HEK293T (cell line): ENCODE data around the gene FMO3.

Experiments
- BHLHE40 ChIP-seq: fragments of 450-650 bp; IDR thresholded peaks from 2 replicates; pipeline ENCODE4 v1.6.1; 2016; ENCODE audit warnings: mild to moderate bottlenecking, moderate library complexity, borderline replicate concordance
- CTBP1 ChIP-seq: fragments of 450-650 bp; IDR thresholded peaks from 2 replicates; pipeline ENCODE4 v1.6.1; 2016; ENCODE audit warnings: borderline replicate concordance
- ELF4 ChIP-seq: fragments of 450-650 bp; IDR thresholded peaks from 2 replicates; pipeline ENCODE4 v1.6.1; 2017; ENCODE audit warnings: antibody characterized with exemption
- FOXA1 ChIP-seq: fragments of 450-650 bp; IDR thresholded peaks from 2 replicates; pipeline ENCODE4 v1.6.1; 2016; ENCODE audit warnings: mild to moderate bottlenecking
- FOXK2 ChIP-seq: fragments of 450-650 bp; IDR thresholded peaks from 2 replicates; pipeline ENCODE4 v1.6.1; 2016; ENCODE audit warnings: mild to moderate bottlenecking
- FOXM1 ChIP-seq: fragments of 450-650 bp; IDR thresholded peaks from 2 replicates; pipeline ENCODE4 v1.6.1; 2017; ENCODE audit warnings: mild to moderate bottlenecking, borderline replicate concordance
- NFRKB ChIP-seq: fragments of 450-650 bp; IDR thresholded peaks from 2 replicates; pipeline ENCODE4 v1.6.1; 2016; ENCODE audit warnings: mild to moderate bottlenecking, moderate library complexity
- SP1 ChIP-seq: fragments of 450-650 bp; IDR thresholded peaks from 2 replicates; pipeline ENCODE4 v1.6.1; 2017
- SUZ12 ChIP-seq: fragments of 450-650 bp; IDR thresholded peaks from 2 replicates; pipeline ENCODE4 v1.6.1; 2016; ENCODE audit warnings: mild to moderate bottlenecking
- TARDBP ChIP-seq: fragments of 450-650 bp; IDR thresholded peaks from 2 replicates; pipeline ENCODE4 v1.6.1; 2016
- TF ChIP-seq, protein P1 (sequence below): fragments of 450-650 bp; IDR thresholded peaks from 2 replicates; pipeline ENCODE4 v1.6.1; 2016

DNA sequence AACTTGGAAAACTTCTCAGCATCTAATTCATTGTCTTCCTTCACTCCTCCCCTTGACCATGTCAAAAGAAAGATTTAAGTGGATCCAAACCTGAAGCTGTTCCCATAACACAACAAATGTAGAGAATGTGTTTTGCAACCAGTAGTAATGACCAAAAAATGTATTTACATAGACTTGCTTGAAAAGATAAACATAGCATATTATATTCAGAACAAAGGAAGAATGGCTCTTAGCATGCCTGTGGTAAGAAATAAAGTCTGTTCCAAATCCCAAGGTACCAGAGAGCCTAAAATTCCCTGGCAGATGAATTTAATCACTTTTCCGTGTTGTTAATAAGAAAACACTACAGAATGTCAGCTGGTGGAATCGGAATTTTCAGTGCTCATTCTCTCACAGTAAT, 36.8 kb downstream of the FMO3 start:
- TF ChIP-seq BHLHE40 (no peak), FOXA1 (no peak), ELF4 (no peak), CTBP1 (no peak), FOXK2 (no peak), FOXM1 (no peak), SUZ12 (no peak), SP1 (no peak), TARDBP (no peak), NFRKB (no peak)
- TF ChIP-seq, protein P1, sequence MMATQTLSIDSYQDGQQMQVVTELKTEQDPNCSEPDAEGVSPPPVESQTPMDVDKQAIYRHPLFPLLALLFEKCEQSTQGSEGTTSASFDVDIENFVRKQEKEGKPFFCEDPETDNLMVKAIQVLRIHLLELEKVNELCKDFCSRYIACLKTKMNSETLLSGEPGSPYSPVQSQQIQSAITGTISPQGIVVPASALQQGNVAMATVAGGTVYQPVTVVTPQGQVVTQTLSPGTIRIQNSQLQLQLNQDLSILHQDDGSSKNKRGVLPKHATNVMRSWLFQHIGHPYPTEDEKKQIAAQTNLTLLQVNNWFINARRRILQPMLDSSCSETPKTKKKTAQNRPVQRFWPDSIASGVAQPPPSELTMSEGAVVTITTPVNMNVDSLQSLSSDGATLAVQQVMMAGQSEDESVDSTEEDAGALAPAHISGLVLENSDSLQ = no peak
